GM13976 (cell line): ENCODE measurements around the gene RBM48.

Experiments
- DNase-seq: peaks from one replicate; pipeline ENCODE4 v3.0.0; 2012; ENCODE audit warnings: low spot score
- CTCF ChIP-seq: IDR thresholded peaks from 2 replicates; pipeline ENCODE4 v1.5.1; 2012; ENCODE audit warnings: borderline replicate concordance, mild to moderate bottlenecking; ENCODE audit not compliant: insufficient read depth; ENCODE audit errors: extremely low read depth, missing control alignments, control extremely low read depth
- in situ Hi-C: fragments of 300-500 bp; cut with MboI; formaldehyde crosslinking; loops from one replicate; pipeline ENCODE4 v1.12.0; 2022; ENCODE audit warnings: low sequenced_read_pairs, mixed read lengths, inconsistent platforms; ENCODE audit not compliant: unreplicated experiment

RBM48 gene

GRCh38 chr7:92586403-92586802, 57.8 kb downstream of the RBM48 start:
- in situ Hi-C loops, result no loop called here
- DNase-seq, result no peak
- no peak for TF ChIP-seq CTCF

GRCh38 chr7:92586841-92587240, 58.2 kb downstream of the RBM48 start:
- TF ChIP-seq CTCF, result no peak
- no peak for DNase-seq
- in situ Hi-C loops, result no loop called here
